GM04504 (cell line): ENCODE measurements around the gene RNPS1.

Experiments
- DNase-seq: peaks from one replicate; pipeline ENCODE4 v3.0.0-alpha.2; 2012; ENCODE audit warnings: low read depth

Gene RNPS1

DNA sequence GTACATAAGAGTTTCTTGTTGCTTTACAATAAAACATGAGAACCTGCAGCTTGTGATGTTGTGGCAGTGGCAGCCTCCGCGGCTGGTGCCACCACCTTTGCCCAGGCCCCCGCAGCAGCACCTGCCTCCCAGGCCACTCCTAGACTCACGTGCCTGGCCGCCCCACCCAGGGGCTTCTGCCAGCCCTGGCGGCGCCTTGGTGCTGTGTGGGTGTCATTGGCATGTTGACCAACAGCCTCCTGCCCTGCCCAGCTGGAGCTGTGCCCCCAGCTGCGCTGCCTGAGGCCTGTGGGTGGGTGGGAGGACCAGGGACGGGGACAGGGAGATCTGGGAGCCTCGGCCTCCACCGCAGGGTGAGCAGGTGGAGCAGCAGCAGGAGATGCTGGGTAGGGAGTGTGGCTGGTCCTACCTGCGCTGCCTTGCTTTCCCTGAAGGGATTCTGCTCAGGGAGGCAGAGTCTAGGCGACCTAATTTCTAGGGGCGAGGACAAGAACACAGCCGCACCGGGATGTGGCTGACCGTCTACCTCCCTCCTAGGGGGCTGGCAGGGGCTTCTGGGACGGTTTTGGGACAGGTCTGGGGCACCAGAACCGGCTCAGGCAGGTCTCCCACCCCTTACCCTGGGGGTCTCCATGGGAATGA is 32.1 kb downstream of the RNPS1 start:
- no peak for DNase-seq

- no peak for DNase-seq
These were observed 32.7 kb downstream of the RNPS1 start for GRCh38 chr16:2235234-2235651.

GRCh38 chr16:2234813-2235170 is 33.1 kb downstream of the RNPS1 start:
- no peak for DNase-seq

DNA sequence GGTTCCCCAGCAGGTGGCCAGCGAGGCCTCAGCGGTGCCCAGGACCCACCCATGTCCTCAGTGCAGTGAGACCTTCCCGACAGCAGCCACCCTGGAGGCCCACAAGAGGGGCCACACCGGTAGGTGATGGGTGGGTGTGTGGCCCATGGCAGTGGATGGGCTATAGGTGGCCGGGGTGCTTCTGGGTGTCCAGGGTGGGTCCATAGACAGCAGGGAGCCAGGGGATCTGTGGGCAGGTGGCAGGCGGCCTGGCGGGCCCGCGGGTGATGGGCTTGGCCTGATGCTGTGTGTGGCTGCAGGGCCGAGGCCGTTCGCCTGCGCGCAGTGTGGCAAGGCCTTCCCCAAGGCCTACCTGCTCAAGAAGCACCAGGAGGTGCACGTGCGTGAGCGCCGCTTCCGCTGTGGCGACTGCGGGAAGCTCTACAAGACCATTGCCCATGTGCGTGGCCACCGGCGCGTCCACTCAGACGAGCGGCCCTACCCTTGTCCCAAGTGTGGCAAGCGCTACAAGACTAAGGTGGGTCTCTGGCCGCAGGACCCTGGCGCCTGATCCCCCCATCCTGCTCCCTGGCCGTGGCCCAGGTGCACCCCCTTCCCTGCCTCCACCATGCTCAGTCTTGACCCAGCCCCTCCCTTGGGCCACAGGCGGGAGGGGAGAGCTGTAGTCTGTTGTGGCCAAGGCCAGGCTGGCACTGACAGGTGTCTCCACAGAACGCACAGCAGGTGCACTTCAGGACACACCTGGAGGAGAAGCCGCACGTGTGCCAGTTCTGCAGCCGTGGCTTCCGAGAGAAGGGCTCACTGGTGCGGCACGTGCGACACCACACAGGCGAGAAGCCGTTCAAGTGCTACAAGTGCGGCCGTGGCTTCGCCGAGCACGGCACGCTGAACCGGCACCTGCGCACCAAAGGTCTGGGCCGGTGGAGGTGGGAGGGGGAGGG is 33.8 kb downstream of the RNPS1 start:
- no peak for DNase-seq

DNA sequence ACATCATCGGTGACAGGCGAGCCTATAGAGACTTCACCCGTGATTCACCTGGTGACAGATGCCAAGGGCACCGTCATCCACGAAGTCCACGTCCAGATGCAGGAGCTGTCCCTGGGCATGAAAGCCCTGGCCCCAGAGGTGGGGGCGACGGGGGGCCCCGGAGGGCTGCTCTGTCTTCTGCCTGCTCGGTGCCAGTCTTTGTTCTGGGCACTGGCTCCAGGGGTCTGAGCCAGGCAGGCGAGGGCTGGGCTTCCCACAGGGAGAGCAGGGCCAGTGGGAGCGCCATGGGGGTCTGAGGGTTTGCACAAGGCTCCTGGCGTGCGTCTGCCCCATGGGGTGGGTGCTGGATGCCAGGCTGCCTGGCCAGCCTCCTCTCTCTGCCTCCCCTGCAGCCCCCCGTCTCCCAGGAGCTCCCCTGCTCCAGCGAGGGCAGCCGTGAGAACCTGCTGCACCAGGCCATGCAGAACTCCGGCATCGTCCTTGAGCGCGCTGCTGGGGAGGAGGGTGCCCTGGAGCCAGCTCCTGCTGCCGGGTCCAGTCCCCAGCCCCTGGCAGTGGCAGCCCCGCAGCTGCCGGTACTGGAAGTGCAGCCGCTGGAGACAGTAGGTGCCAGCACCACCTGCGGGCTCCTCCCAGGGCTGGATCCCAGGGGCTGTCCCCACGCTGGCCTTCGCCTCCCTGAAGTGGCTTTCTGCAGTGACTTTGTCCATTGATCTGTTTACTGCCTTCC is 34.7 kb downstream of the RNPS1 start:
- no peak for DNase-seq

GRCh38 chr16:2232094-2232990 is 35.6 kb downstream of the RNPS1 start:
- no peak for DNase-seq

GRCh38 chr16:2231016-2231931 is 36.7 kb downstream of the RNPS1 start:
- no peak for DNase-seq

GRCh38 chr16:2230376-2230775 is 37.5 kb downstream of the RNPS1 start:
- DNase-seq: no peak

GRCh38 chr16:2229632-2230250 is 38.2 kb downstream of the RNPS1 start:
- DNase-seq: no peak

- no peak for DNase-seq
These were observed 38.8 kb downstream of the RNPS1 start for GRCh38 chr16:2229091-2229490.

- no peak for DNase-seq
These were observed 39.6 kb downstream of the RNPS1 start for GRCh38 chr16:2228161-2228824.

DNA sequence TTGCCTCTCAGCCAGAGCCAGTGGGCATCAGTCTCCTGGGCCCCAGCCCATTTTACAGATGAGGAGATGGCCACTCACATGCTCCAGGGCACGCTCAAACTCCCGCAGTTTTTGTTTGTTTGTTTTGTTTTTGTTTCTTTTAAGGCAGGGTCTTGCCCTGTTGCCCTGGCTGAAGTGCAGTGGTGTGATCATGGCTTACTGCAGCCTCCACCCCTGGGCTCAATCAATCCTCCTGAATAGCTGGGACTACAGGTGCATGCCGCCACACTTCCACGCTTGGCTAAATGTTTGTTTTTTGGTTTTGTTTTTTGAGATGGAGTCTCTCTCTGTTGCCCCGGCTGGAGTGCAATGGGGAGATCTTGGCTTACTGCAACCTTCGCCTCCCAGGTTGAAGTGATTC is 41.0 kb downstream of the RNPS1 start:
- DNase-seq: no peak

DNA sequence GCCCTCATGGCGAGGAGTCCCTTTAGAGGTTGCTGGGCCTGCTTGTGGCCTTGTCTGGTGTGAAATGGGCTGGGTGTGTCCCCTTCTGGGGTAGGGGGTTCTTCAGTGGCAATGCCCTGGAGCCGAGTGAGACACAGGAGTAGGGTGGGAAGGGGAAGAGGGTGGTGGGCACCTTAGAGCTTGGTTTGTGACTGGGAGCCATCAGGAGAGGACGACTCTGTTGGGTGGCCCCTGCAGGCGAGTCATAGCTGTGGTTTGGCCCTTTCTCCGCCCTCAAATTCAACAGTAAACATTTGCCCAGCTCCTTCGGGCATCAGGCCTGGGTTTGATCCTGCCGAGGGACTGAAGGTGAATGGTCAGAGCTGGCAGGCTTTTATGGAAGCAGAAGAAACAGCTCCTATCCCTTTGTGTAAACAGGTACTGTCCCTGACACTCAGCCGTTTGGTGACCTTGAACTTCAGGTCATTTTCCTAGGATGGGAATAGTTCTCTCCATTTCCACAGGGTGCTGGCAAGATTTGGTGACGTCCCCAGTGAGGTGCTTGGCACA is 41.6 kb downstream of the RNPS1 start:
- no peak for DNase-seq

- peak; percentile 32 for DNase-seq
These were observed 43.9 kb downstream of the RNPS1 start for GRCh38 chr16:2223942-2224486.

GRCh38 chr16:2223221-2223941 is 44.5 kb downstream of the RNPS1 start, which contains the start of gene E4F1:
Gene E4F1, plus strand, starts transcription at chr16:2223591. Its CDS starts 23 bp downstream, at chr16:2223614.
- peak; percentile 97 for DNase-seq

DNA sequence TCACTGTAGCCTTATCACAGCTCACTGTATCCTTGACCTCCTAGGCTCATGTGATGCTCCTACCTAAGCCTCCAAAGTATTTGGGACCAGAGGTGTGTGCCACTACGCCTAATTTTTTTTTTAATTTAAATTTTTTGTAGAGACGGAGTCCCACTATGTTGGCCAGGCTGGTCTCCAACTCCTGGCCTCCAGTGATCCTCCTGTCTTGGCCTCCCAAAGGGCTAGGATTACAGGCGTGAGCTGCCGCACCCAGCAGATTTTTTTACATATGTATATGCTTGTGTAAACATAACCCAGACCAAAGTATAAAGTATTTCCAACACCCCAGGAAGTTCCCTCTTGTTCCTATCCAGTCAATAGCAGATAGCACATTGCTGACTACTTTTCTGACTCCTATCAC is 51.6 kb downstream of the RNPS1 start:
- no peak for DNase-seq

DNA sequence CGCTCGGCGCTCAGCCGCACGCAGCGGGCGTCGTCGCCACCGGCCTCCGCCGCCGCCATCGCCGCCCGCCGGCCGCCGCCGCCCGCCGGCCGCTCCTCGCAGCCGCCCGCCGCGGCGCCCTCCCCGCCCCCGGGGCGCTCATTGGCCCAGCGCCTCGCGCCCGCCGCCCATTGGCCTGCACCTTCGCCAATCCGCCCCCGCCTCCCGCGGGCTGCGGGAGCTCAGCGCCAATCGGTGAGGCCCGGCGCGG is 53.3 kb downstream of the RNPS1 start, which contains the start of gene PGP:
Gene PGP (minus strand): TSS at position 122 of the 250 bp plus-strand sequence. CDS start 63 bp downstream, at position 59.
- no peak for DNase-seq
